H9 (cell line): ENCODE measurements around the gene SYT9. TPM values are rescaled to one million over a fixed set of nuclear protein-coding genes. Genes with fewer than 3 reads are reported as not detected.

ENCODE experiments used
- DNase-seq: peaks from one replicate; pipeline ENCODE4 v3.0.0-alpha.2; 2017
- H2AFZ ChIP-seq: one replicate; pipeline ENCODE4 v1.6.1; 2013; ENCODE audit warnings: mild to moderate bottlenecking, low read length, control low read depth, moderate library complexity
- H2AK5ac ChIP-seq: 2 replicates; pipeline ENCODE4 v1.6.1; 2013; ENCODE audit warnings: low read length, control low read depth, mixed read lengths; ENCODE audit not compliant: insufficient read length
- H2BK120ac ChIP-seq: one replicate; pipeline ENCODE4 v1.6.1; 2013; ENCODE audit warnings: low read depth, mild to moderate bottlenecking, low read length, control low read depth, inconsistent platforms; ENCODE audit not compliant: poor library complexity, severe bottlenecking
- H2BK12ac ChIP-seq: 2 replicates; pipeline ENCODE4 v1.6.1; 2013; ENCODE audit warnings: low read length, control low read depth, mixed read lengths, low read depth; ENCODE audit not compliant: insufficient read length
- H2BK15ac ChIP-seq: 2 replicates; pipeline ENCODE4 v1.6.1; 2013; ENCODE audit warnings: low read depth, low read length, control low read depth
- H2BK20ac ChIP-seq: one replicate; pipeline ENCODE4 v1.6.1; 2013; ENCODE audit warnings: low read depth, mild to moderate bottlenecking, low read length, control low read depth, inconsistent platforms; ENCODE audit not compliant: poor library complexity, severe bottlenecking
- H2BK5ac ChIP-seq: 2 replicates; pipeline ENCODE4 v1.6.1; 2013; ENCODE audit warnings: low read length, control low read depth, mixed read lengths; ENCODE audit not compliant: insufficient read length
- H3K14ac ChIP-seq: 2 replicates; pipeline ENCODE4 v1.6.1; 2013; ENCODE audit warnings: low read length, control low read depth; ENCODE audit not compliant: insufficient read depth
- H3K18ac ChIP-seq: 2 replicates; pipeline ENCODE4 v1.6.1; 2013; ENCODE audit warnings: low read depth, mild to moderate bottlenecking, mixed read lengths, low read length, control low read depth; ENCODE audit not compliant: insufficient read length
- H3K23ac ChIP-seq: 2 replicates; pipeline ENCODE4 v1.6.1; 2013; ENCODE audit warnings: low read length, control low read depth, mixed read lengths, low read depth; ENCODE audit not compliant: insufficient read length
- H3K23me2 ChIP-seq: 2 replicates; pipeline ENCODE4 v1.6.1; 2013; ENCODE audit warnings: low read depth, mild to moderate bottlenecking, mixed read lengths, low read length, control low read depth; ENCODE audit not compliant: insufficient read length, poor library complexity, severe bottlenecking
- H3K27ac ChIP-seq: 2 replicates; pipeline ENCODE4 v1.5.1; 2013; ENCODE audit warnings: low read length, control low read depth, mixed read lengths, low read depth; ENCODE audit not compliant: insufficient read length
- H3K27me3 ChIP-seq: 2 replicates; pipeline ENCODE4 v1.6.1; 2013; ENCODE audit warnings: low read length, control low read depth, inconsistent platforms; ENCODE audit not compliant: insufficient read depth
- H3K4ac ChIP-seq: 2 replicates; pipeline ENCODE4 v1.6.1; 2013; ENCODE audit warnings: low read depth, mild to moderate bottlenecking, control low read depth, inconsistent platforms, low read length, moderate library complexity
- H3K4me1 ChIP-seq: 2 replicates; pipeline ENCODE4 v1.6.1; 2013; ENCODE audit warnings: low read length, control low read depth, inconsistent platforms; ENCODE audit not compliant: insufficient read depth
- H3K4me2 ChIP-seq: 2 replicates; pipeline ENCODE4 v1.6.1; 2013; ENCODE audit warnings: low read length, control low read depth, mixed read lengths; ENCODE audit not compliant: insufficient read length, insufficient read depth
- H3K56ac ChIP-seq: 2 replicates; pipeline ENCODE4 v1.6.1; 2013; ENCODE audit warnings: low read depth, mild to moderate bottlenecking, mixed read lengths, low read length, control low read depth; ENCODE audit not compliant: insufficient read length
- H3K79me1 ChIP-seq: 2 replicates; pipeline ENCODE4 v1.6.1; 2013; ENCODE audit warnings: low read depth, mild to moderate bottlenecking, moderate library complexity, low read length, control low read depth, inconsistent platforms; ENCODE audit not compliant: insufficient read depth, poor library complexity, severe bottlenecking
- H3K79me2 ChIP-seq: 2 replicates; pipeline ENCODE4 v1.6.1; 2013; ENCODE audit warnings: low read length, control low read depth, inconsistent platforms; ENCODE audit not compliant: insufficient read depth
- H3K9ac ChIP-seq: 2 replicates; pipeline ENCODE4 v1.6.1; 2013; ENCODE audit warnings: low read length, control low read depth, mixed read lengths; ENCODE audit not compliant: insufficient read length; ENCODE audit errors: extremely low read depth
- H3K9me3 ChIP-seq: one replicate; pipeline ENCODE4 v1.6.1; 2013; ENCODE audit warnings: low read depth, low read length, inconsistent platforms; ENCODE audit not compliant: control insufficient read depth
- H3T11ph ChIP-seq: one replicate; pipeline ENCODE4 v1.6.1; 2013; ENCODE audit warnings: mild to moderate bottlenecking, low read length, control low read depth, inconsistent platforms
- H4K20me1 ChIP-seq: one replicate; pipeline ENCODE4 v1.6.1; 2013; ENCODE audit not compliant: control insufficient read depth, insufficient read length, insufficient read depth
- H4K5ac ChIP-seq: 2 replicates; pipeline ENCODE4 v1.6.1; 2013; ENCODE audit warnings: low read depth, mild to moderate bottlenecking, mixed read lengths, low read length, control low read depth; ENCODE audit not compliant: insufficient read length
- H4K8ac ChIP-seq: replicated peaks from 2 replicates; pipeline ENCODE4 v1.6.1; 2013; ENCODE audit warnings: low read length, control low read depth, mixed read lengths, low read depth; ENCODE audit not compliant: insufficient read length
- H4K91ac ChIP-seq: 2 replicates; pipeline ENCODE4 v1.6.1; 2013; ENCODE audit warnings: low read depth, mild to moderate bottlenecking, moderate library complexity, mixed read lengths, low read length, control low read depth; ENCODE audit not compliant: insufficient read length
- H3K27ac Mint-ChIP-seq, 3 experiments: 2 replicates in 2 of 3; 3 replicates in 1 of 3; pipeline ENCODE4 v1.8.0; 2020 to 2021; ENCODE audit warnings: mixed read lengths in 3 of 3, mild to moderate bottlenecking in 1 of 3, moderate library complexity in 1 of 3
- H3K27me3 Mint-ChIP-seq: 2 replicates; pipeline ENCODE4 v1.8.0; 2021; ENCODE audit warnings: low read depth, mild to moderate bottlenecking, moderate library complexity, mixed read lengths
- H3K36me3 Mint-ChIP-seq, 3 experiments: 2 replicates in 2 of 3; 3 replicates in 1 of 3; pipeline ENCODE4 v1.8.0; 2020 to 2021; ENCODE audit warnings: low read depth in 3 of 3, mixed read lengths in 3 of 3; ENCODE audit not compliant: insufficient read depth in 1 of 3
- H3K4me1 Mint-ChIP-seq, 2 experiments: 2 replicates each; pipeline ENCODE4 v1.8.0; 2020; ENCODE audit warnings: mixed read lengths in 2 of 2
- H3K4me3 Mint-ChIP-seq, 2 experiments: 2 replicates in 1 of 2; 3 replicates in 1 of 2; pipeline ENCODE4 v1.8.0; 2020 to 2021; ENCODE audit warnings: mild to moderate bottlenecking in 2 of 2, mixed read lengths in 2 of 2, moderate library complexity in 1 of 2
- H3K9me3 Mint-ChIP-seq, 2 experiments: 2 replicates in 1 of 2; 3 replicates in 1 of 2; pipeline ENCODE4 v1.8.0; 2020; ENCODE audit warnings: mild to moderate bottlenecking in 2 of 2, mixed read lengths in 2 of 2, moderate library complexity in 1 of 2
- CTCF ChIP-seq: fragments of 200-600 bp; sonication (generic); conservative IDR thresholded peaks from 3 replicates; pipeline ENCODE4 v1.8.0; 2021; ENCODE audit warnings: antibody characterized with exemption, mild to moderate bottlenecking
- WGBS: extraction: QIAGEN DNeasy Blood & Tissue Kit; methylation state at CpG from one replicate; pipeline ENCODE4 v1.1.7; 2013; ENCODE audit warnings: missing lambda C conversion rate, low lambda C conversion rate, mixed read lengths; ENCODE audit not compliant: insufficient read length; ENCODE audit errors: extremely low coverage; 5-methylcytosine and 5-hydroxymethylcytosine counted together
- total RNA-seq: library from RNA; stranded (reverse); gene quantifications from 2 replicates; pipeline ENCODE4 v1.2.1, GENCODE V29; 2021

Gene SYT9
- total RNA-seq, 1 experiment from 2014 or later: 0.63 TPM

GRCh38 chr11:7514099-7514591 lies 262.4 kb downstream of the SYT9 start:
- H3K4me2 ChIP-seq: peak overlapping the region; percentile 71
- H4K5ac ChIP-seq: no peak overlapping the region
- TF ChIP-seq CTCF: 0 out of 3 replicates have a peak, but pooled peaks have one; percentile 10
- H3K4me1 ChIP-seq: no peaks in the 10 kb centered on the region
- H3K27ac Mint-ChIP-seq: no peak overlapping the region
- H2BK15ac ChIP-seq: no peak overlapping the region
- no peak overlapping the region for H2BK12ac ChIP-seq
- H3K18ac ChIP-seq: no peak overlapping the region
- H3K9me3 ChIP-seq: no peaks in the 10 kb centered on the region
- no peak overlapping the region for H3K14ac ChIP-seq
- H3K9ac ChIP-seq: no peak overlapping the region
- H2AFZ ChIP-seq: no peak overlapping the region
- no peak overlapping the region for H4K91ac ChIP-seq
- no peak overlapping the region for H3K4ac ChIP-seq
- peaks cover 0 to 3% (median 0%) of the 10 kb centered on the region in 3 experiments; a peak in 1 of 7 replicates for H3K36me3 Mint-ChIP-seq
- no peak overlapping the region for H2BK20ac ChIP-seq
- H3K4me1 Mint-ChIP-seq: peaks cover 26 to 29% of the 10 kb centered on the region in 2 experiments
- H3K4me3 Mint-ChIP-seq: peak overlapping the region; percentile 78 to 87
- H4K8ac ChIP-seq: no peak overlapping the region
- DNase-seq: no peak
- no peak overlapping the region for H3K23ac ChIP-seq
- no peak overlapping the region for H3K56ac ChIP-seq
- H3K9me3 Mint-ChIP-seq: no peaks in the 10 kb centered on the region
- no peaks in the 10 kb centered on the region for H4K20me1 ChIP-seq
- peaks cover 3% of the 10 kb centered on the region; the same call in 1 of the 2 replicates for H3K27me3 ChIP-seq
- H2AK5ac ChIP-seq: no peak overlapping the region
- H3K79me1 ChIP-seq: no peaks in the 10 kb centered on the region
- peaks cover 14% of the 10 kb centered on the region for H3K23me2 ChIP-seq
- peaks cover 39% of the 10 kb centered on the region for H3K27me3 Mint-ChIP-seq
- H3K79me2 ChIP-seq: no peaks in the 10 kb centered on the region
- no peak overlapping the region for H3K27ac ChIP-seq
- no peak overlapping the region for H2BK5ac ChIP-seq
- H2BK120ac ChIP-seq: no peak overlapping the region
- no peak overlapping the region for H3T11ph ChIP-seq
- no CpG with 5 or more reads among the region's 31 CpGs for WGBS
